GM18508 (cell line): ENCODE results near the gene AIPL1.

Experiments used
- ATAC-seq: cut with Tn5 transposase; IDR thresholded peaks from one replicate; pipeline ENCODE4 v1.9.1; 2021; ENCODE audit warnings: moderate number of reproducible peaks; ENCODE audit not compliant: insufficient read depth, unreplicated experiment

Gene AIPL1

DNA sequence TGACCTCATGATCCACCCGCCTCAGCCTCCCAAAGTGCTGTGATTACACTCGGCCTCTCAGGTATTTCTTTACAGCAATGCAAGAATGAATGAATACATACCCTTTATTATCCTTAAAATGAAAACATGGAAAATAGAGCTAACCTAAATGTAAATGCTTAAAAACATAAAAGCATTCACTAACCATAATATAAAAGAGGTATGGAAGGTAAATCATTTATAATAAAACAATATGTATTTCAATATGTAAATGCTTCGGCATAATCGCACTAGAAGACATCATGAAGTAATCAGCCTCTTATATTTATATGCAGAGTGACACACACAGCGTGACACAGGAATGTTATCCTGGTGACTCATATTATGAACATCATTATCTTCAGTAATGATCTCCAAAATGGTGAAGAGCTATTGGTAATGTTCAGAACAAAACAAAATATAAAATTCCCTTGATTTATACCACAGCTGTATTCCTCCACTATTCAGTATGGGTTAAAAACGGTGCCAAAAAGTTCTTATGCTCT is 53.9 kb downstream of the AIPL1 start:
- no peak for ATAC-seq

DNA sequence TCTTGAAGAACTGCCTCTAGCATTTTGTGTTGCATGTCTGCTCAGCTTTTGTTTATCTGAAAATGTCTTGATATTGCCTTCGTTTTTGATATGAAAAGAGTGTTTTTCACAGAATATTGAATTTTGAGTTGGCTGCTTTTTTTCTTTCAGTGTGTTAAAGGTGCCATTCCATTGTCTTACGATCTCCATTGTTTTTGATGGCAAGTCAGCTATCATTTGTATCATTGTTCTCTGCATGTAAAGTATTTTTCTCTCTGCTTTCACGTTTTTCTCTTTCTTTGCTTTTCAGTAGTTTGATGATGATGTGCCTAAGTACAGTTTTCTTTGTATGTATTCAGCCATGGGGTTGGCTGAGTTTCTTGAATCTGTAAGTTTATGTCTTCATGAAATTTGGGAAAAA is 57.0 kb downstream of the AIPL1 start:
- ATAC-seq: no peak

DNA sequence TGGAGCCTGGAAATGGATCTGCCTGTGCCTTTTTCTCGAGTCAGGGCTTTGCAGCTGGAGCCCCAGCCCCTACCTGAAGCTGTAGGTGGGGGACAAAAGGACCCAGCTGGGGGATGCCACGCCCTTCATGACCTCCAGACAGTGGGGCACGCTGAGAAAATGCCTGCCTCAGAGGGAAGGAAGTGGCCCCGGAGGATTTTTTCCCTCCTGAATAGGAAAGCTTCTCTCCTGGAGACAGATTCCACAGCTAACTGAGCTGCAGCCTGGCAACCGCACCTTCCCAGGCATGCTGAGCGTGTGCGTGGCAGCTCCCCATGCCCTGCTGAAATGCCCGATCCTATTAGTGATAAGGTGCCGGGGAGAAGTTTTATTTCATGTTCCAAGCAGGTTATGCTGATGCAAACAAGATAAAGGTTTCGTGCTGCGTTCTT is 58.0 kb downstream of the AIPL1 start:
- ATAC-seq: no peak

DNA sequence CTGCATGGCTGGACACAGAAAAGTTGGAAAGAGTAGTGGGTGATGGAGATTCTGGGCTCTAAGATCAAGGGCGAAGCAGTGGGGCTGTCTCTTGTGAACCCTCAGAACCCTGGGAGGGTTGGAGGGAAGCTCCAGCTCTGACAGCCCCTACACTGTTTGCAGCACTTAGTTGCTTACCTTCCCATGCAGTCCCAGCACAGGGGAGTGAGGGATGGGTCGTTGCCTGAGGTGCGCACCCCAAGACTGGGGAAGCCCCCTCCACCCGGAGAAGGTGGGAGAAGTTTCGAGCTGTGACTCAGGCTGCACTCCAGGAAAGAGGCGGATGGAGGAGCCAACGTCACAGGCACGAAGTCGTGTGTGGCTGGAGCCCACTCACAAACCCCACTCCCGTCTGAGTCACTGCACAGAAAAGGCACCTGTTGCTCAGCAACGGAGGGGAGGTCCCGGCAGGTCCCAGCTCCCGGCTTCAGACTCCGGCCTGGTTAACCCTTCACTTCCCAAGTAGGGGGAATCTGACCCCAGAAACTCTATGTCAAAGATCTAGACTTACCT is 60.1 kb downstream of the AIPL1 start:
- ATAC-seq: no peak

DNA sequence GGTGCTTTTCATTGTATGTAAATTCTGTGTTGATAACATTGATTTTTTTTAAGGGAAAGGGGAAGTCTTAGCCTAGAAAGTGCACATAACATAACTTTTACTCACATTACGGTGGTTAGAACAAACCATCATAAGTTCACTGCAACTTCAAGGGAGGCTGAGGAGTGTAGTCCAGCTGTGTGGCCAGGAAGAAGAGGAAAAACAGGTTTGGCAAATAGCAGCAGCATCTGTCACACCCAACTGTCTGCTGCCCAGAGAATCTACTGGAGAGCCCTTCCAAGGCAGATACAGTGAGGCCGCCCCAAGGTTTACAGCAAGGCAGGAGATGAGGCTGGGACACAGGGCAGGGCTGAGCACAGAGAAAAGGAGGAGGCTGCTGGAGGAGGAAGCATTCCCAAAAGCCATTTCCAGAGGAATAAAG is 60.6 kb downstream of the AIPL1 start:
- ATAC-seq: no peak
